HepG2 (cell line): ENCODE measurements around the gene AARSD1. TPM values are rescaled to one million over a fixed set of nuclear protein-coding genes. Genes with fewer than 3 reads are reported as not detected.
A peak's percentile ranks its signal among the peaks of the same experiment; 100 is the strongest.

Experiments used
- ATF6 ChIP-seq: sonication (generic); formaldehyde crosslinking; conservative IDR thresholded peaks from 2 replicates; pipeline ENCODE4 v1.4.0; 2020; ENCODE audit warnings: missing genetic modification reagents
- BRCA1 ChIP-seq: sonication (generic); formaldehyde crosslinking; IDR thresholded peaks from 2 replicates; pipeline ENCODE4 v1.4.0; 2020; ENCODE audit warnings: missing genetic modification reagents
- DNMT3B ChIP-seq: conservative IDR thresholded peaks from 2 replicates; pipeline ENCODE4 v1.6.1; 2016; ENCODE audit warnings: missing biosample characterization, control low read depth
- HOXA5 ChIP-seq: sonication (generic); formaldehyde crosslinking; IDR thresholded peaks from 2 replicates; pipeline ENCODE4 v1.4.0; 2020; ENCODE audit warnings: missing genetic modification reagents
- LCORL ChIP-seq, 2 experiments: fragments of 450-650 bp in 1 of 2; sonication (generic) in 1 of 2; formaldehyde crosslinking in 1 of 2; IDR thresholded peaks; 2 replicates each; pipeline versions ENCODE4 v1.5.0 to v1.6.1; 2017 to 2020; ENCODE audit warnings: antibody characterized with exemption in 1 of 2, missing genetic modification reagents in 1 of 2
- NR2F1 ChIP-seq, 2 experiments: fragments of 450-650 bp in 1 of 2; formaldehyde crosslinking in 1 of 2; IDR thresholded peaks; 2 replicates each; pipeline versions ENCODE4 v1.5.0 to v1.6.1; 2016 to 2020; ENCODE audit warnings: mild to moderate bottlenecking in 1 of 2, missing compliant biosample characterization in 1 of 2, missing genetic modification reagents in 1 of 2, moderate library complexity in 1 of 2
- SMAD1 ChIP-seq: sonication (generic); formaldehyde crosslinking; IDR thresholded peaks from 2 replicates; pipeline ENCODE4 v1.4.0; 2020; ENCODE audit warnings: missing genetic modification reagents, low read depth, mild to moderate bottlenecking, borderline replicate concordance
- YY1 ChIP-seq: IDR thresholded peaks from 2 replicates; pipeline ENCODE4 v1.6.1; 2011; ENCODE audit warnings: low read length, low read depth, moderate library complexity, mild to moderate bottlenecking; ENCODE audit not compliant: insufficient read depth, insufficient replicate concordance
- ZBTB7A ChIP-seq: sonication (generic); formaldehyde crosslinking; IDR thresholded peaks from 2 replicates; pipeline ENCODE4 v1.8.0; 2022; ENCODE audit warnings: mild to moderate bottlenecking, missing genetic modification reagents
- ZNF101 ChIP-seq: sonication (generic); formaldehyde crosslinking; IDR thresholded peaks from 2 replicates; pipeline ENCODE4 v1.4.0; 2020; ENCODE audit warnings: mild to moderate bottlenecking, low read depth, missing genetic modification reagents, borderline replicate concordance
- ZNF143 ChIP-seq: sonication (generic); formaldehyde crosslinking; IDR thresholded peaks from 2 replicates; pipeline ENCODE4 v1.4.0; 2020; ENCODE audit warnings: missing genetic modification reagents
- ZNF234 ChIP-seq: sonication (generic); formaldehyde crosslinking; conservative IDR thresholded peaks from 2 replicates; pipeline ENCODE4 v1.5.1; 2020; ENCODE audit warnings: mild to moderate bottlenecking, missing genetic modification reagents
- ZNF326 ChIP-seq: sonication (generic); formaldehyde crosslinking; IDR thresholded peaks from 2 replicates; pipeline ENCODE4 v1.4.0; 2020; ENCODE audit warnings: missing genetic modification reagents, borderline replicate concordance
- ZNF598 ChIP-seq: sonication (generic); formaldehyde crosslinking; IDR thresholded peaks from 2 replicates; pipeline ENCODE4 v1.5.1; 2020; ENCODE audit warnings: mild to moderate bottlenecking, missing genetic modification reagents, borderline replicate concordance
- ZNF691 ChIP-seq: sonication (generic); formaldehyde crosslinking; IDR thresholded peaks from 2 replicates; pipeline ENCODE4 v1.4.0; 2020; ENCODE audit warnings: missing genetic modification reagents, low read depth, mild to moderate bottlenecking, borderline replicate concordance
- ZNF703 ChIP-seq: sonication (generic); formaldehyde crosslinking; IDR thresholded peaks from 2 replicates; pipeline ENCODE4 v1.5.1; 2020; ENCODE audit warnings: missing genetic modification reagents, mild to moderate bottlenecking, moderate library complexity, borderline replicate concordance
- ZSCAN30 ChIP-seq: sonication (generic); formaldehyde crosslinking; IDR thresholded peaks from 2 replicates; pipeline ENCODE4 v1.5.0; 2020; ENCODE audit warnings: mild to moderate bottlenecking, missing genetic modification reagents
- polyA plus RNA-seq, 8 experiments: library from polyadenylated mRNA; depleted of rRNA in 3 of 8; stranded (reverse) in 7 of 8; unstranded in 1 of 8; fragments of >200 nt; fragmentation: Illumina TruSeq in 4 of 8; extraction: Trizol in 4 of 8; gene quantifications; 2 replicates each; pipeline versions ENCODE4 v1.2.1 to v1.2.3, GENCODE V29; 2011 to 2016; ENCODE audit warnings: low read depth in 4 of 8, missing spikeins in 1 of 8, mixed read lengths in 1 of 8; ENCODE audit not compliant: insufficient read depth in 1 of 8
- total RNA-seq, 5 experiments: library from RNA; depleted of rRNA; stranded (reverse); fragments of >200 nt; fragmentation: Illumina TruSeq; extraction: Trizol; gene quantifications; 2 replicates each; pipeline ENCODE4 v1.2.3, GENCODE V29; 2016; ENCODE audit warnings: low read depth in 1 of 5
- TF ChIP-seq, protein P1 (sequence below): sonication (generic); formaldehyde crosslinking; IDR thresholded peaks from 2 replicates; pipeline ENCODE4 v1.8.1; 2023; ENCODE audit warnings: mild to moderate bottlenecking, missing genetic modification reagents
- TF ChIP-seq, protein P2 (sequence below), 2 experiments: sonication (generic) in 1 of 2; formaldehyde crosslinking in 1 of 2; IDR thresholded peaks; 2 replicates each; pipeline versions ENCODE4 v1.4.0 to v1.6.1; 2018 to 2020; ENCODE audit warnings: missing genetic modification reagents in 2 of 2, borderline replicate concordance in 1 of 2, low read depth in 1 of 2, mild to moderate bottlenecking in 1 of 2, missing biosample characterization in 1 of 2
- TF ChIP-seq, protein P3 (sequence below): IDR thresholded peaks from 2 replicates; pipeline ENCODE4 v1.6.1; 2016

AARSD1 gene
- total and polyA plus RNA-seq, 2 of the 13 experiments (the other 11 are each of a cell fraction or from before 2014, with no cell fraction given) = 24.7 to 29.3 TPM

DNA sequence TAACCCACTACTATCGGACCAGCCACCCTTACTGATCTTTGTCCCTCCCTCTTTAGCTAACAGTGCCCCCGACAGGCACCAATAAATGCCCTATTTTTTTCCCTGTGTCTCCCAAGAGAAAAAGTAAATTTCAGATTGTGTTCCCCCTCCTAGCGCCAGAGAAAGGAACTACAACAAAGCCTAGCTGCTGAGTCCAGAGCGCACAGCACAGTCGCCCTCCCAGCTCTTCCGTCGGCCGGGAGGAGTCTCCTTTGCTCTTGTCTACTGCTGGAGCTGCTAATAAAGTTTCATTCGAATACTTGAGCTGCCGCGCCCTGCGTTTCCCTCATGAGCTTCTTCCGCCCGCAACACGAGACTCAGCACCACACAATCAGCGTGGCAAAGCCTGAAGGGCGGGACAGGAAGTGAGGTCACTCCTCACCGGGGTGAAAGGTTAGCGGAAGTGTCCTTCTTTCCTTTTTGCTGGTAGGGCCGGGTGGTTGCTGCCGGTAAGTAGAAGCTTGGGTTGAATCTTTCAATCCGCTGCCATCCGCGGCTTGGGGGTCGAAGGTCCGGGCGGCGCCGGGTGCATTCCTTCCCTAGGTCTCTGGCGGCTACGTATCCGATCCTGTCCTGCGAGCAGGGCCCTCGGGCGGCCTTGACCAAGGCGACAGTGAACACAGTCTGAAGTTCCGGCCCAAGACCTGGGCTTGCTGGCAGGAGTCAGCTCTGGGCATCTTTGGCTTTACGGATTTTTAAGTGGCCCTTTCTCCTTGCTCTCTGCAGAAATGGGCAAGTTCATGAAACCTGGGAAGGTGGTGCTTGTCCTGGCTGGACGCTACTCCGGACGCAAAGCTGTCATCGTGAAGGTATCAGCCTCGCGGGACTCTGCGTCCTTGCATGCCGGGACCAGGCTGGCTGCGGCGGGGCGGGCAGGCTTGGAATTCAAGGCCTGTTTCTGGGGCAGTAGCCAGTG is 34.0 kb upstream of the AARSD1 start, which contains the start of gene RPL27 (continued):
- TF ChIP-seq ATF6 (CRISPR knock-in tag) (0 out of 2 replicates have a peak, but pooled peaks have one; percentile 83), ZBTB7A (CRISPR knock-in tag) (no peak), NR2F1 (CRISPR knock-in tag; IDR thresholded peaks at IDR 0.05) (peak; percentile 35 to 94; a peak in 3 of 4 replicates), ZNF326 (CRISPR knock-in tag) (no peak), BRCA1 (CRISPR knock-in tag) (peak; percentile 96; the same call in 1 of the 2 replicates), YY1 (peak; percentile 82), ZNF234 (CRISPR knock-in tag) (no peak), ZSCAN30 (CRISPR knock-in tag) (no peak), ZNF598 (CRISPR knock-in tag) (peak; percentile 96; the same call in 1 of the 2 replicates), SMAD1 (CRISPR knock-in tag) (peak; percentile 82), ZNF691 (peak; percentile 99), ZNF143 (peak; percentile 74), DNMT3B (CRISPR knock-in tag) (peak; percentile 89), HOXA5 (CRISPR knock-in tag) (peak; percentile 97), LCORL (IDR thresholded peaks at IDR 0.05) (0 out of 2 replicates have a peak, but pooled peaks have one; percentile 17), LCORL (CRISPR knock-in tag; IDR thresholded peaks at IDR 0.05) (peak; percentile 89), ZNF101 (CRISPR knock-in tag) (peak; percentile 64; the same call in 1 of the 2 replicates), ZNF703 (CRISPR knock-in tag) (peak; percentile 97; the same call in 1 of the 2 replicates)
- TF ChIP-seq, protein P1, sequence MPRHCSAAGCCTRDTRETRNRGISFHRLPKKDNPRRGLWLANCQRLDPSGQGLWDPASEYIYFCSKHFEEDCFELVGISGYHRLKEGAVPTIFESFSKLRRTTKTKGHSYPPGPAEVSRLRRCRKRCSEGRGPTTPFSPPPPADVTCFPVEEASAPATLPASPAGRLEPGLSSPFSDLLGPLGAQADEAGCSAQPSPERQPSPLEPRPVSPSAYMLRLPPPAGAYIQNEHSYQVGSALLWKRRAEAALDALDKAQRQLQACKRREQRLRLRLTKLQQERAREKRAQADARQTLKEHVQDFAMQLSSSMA (CRISPR knock-in tag) = peak; percentile 73; the same call in 1 of the 2 replicates
- TF ChIP-seq, protein P2, sequence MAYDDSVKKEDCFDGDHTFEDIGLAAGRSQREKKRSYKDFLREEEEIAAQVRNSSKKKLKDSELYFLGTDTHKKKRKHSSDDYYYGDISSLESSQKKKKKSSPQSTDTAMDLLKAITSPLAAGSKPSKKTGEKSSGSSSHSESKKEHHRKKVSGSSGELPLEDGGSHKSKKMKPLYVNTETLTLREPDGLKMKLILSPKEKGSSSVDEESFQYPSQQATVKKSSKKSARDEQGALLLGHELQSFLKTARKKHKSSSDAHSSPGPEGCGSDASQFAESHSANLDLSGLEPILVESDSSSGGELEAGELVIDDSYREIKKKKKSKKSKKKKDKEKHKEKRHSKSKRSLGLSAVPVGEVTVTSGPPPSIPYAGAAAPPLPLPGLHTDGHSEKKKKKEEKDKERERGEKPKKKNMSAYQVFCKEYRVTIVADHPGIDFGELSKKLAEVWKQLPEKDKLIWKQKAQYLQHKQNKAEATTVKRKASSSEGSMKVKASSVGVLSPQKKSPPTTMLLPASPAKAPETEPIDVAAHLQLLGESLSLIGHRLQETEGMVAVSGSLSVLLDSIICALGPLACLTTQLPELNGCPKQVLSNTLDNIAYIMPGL (CRISPR knock-in tag; IDR thresholded peaks at IDR 0.05; ENCODE audit: borderline replicate concordance in 1 of 2, low read depth in 1 of 2) = peak; percentile 97
- TF ChIP-seq, protein P3, sequence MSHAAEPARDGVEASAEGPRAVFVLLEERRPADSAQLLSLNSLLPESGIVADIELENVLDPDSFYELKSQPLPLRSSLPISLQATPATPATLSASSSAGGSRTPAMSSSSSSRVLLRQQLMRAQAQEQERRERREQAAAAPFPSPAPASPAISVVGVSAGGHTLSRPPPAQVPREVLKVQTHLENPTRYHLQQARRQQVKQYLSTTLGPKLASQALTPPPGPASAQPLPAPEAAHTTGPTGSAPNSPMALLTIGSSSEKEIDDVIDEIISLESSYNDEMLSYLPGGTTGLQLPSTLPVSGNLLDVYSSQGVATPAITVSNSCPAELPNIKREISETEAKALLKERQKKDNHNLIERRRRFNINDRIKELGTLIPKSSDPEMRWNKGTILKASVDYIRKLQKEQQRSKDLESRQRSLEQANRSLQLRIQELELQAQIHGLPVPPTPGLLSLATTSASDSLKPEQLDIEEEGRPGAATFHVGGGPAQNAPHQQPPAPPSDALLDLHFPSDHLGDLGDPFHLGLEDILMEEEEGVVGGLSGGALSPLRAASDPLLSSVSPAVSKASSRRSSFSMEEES = peak; percentile 98
